DOHH2 (cell line): Measurements from ENCODE around the gene CRTC3.

Experiments used
- H3F3A ChIP-seq: fragments of 200-600 bp; sonication (generic), shearing (Covaris generic); 2 replicates; pipeline ENCODE4 v1.6.0; 2016; ENCODE audit warnings: antibody characterized with exemption, mild to moderate bottlenecking; ENCODE audit not compliant: control insufficient read depth, insufficient read depth
- H3K27ac ChIP-seq: fragments of 200-600 bp; sonication (generic); 2 replicates; pipeline ENCODE4 v1.5.1; 2014; ENCODE audit warnings: low read depth, mild to moderate bottlenecking, low read length, moderate library complexity
- H3K27me3 ChIP-seq: fragments of 200-600 bp; sonication (generic); 2 replicates; pipeline ENCODE4 v1.6.1; 2014; ENCODE audit warnings: mild to moderate bottlenecking, low read length, mixed read lengths; ENCODE audit not compliant: control insufficient read depth
- H3K36me3 ChIP-seq: fragments of 200-600 bp; sonication (generic); 2 replicates; pipeline ENCODE4 v1.6.1; 2014; ENCODE audit warnings: mild to moderate bottlenecking, low read length, moderate library complexity, mixed read lengths; ENCODE audit not compliant: control insufficient read depth
- H3K4me1 ChIP-seq: fragments of 200-600 bp; sonication (generic); 2 replicates; pipeline ENCODE4 v1.6.1; 2014; ENCODE audit warnings: mild to moderate bottlenecking, low read length, mixed read lengths; ENCODE audit not compliant: control insufficient read depth
- H3K4me2 ChIP-seq: fragments of 200-600 bp; sonication (generic); 2 replicates; pipeline ENCODE4 v1.6.0; 2014; ENCODE audit warnings: mild to moderate bottlenecking, low read length, moderate library complexity
- H3K4me3 ChIP-seq: fragments of 200-600 bp; sonication (generic); 2 replicates; pipeline ENCODE4 v1.5.1; 2014; ENCODE audit warnings: mild to moderate bottlenecking, low read length, mixed read lengths
- H3K79me2 ChIP-seq: fragments of 200-600 bp; sonication (generic); 2 replicates; pipeline ENCODE4 v1.6.1; 2014; ENCODE audit warnings: mild to moderate bottlenecking, low read length, mixed read lengths; ENCODE audit not compliant: control insufficient read depth
- H3K9me2 ChIP-seq: fragments of 200-600 bp; sonication (generic); replicated peaks from 2 replicates; pipeline ENCODE4 v1.6.1; 2014; ENCODE audit warnings: mild to moderate bottlenecking, low read length, mixed read lengths; ENCODE audit not compliant: control insufficient read depth
- H3K9me3 ChIP-seq: fragments of 200-600 bp; sonication (generic); 2 replicates; pipeline ENCODE4 v1.6.1; 2014; ENCODE audit warnings: antibody characterized with exemption, low read length, mixed read lengths; ENCODE audit not compliant: control insufficient read depth, insufficient read depth
- H4K20me1 ChIP-seq: fragments of 200-600 bp; sonication (generic); 2 replicates; pipeline ENCODE4 v1.6.0; 2014; ENCODE audit warnings: low read depth, mild to moderate bottlenecking, antibody characterized with exemption, low read length, moderate library complexity; ENCODE audit not compliant: control insufficient read depth, insufficient read depth
- CTCF ChIP-seq: fragments of 200-600 bp; sonication (generic); IDR thresholded peaks from one replicate; pipeline ENCODE4 v1.5.1; 2014; ENCODE audit warnings: antibody characterized with exemption, mild to moderate bottlenecking, low read depth, low read length; ENCODE audit not compliant: poor library complexity, severe bottlenecking
- EZH2phosphoT487 ChIP-seq: fragments of 200-600 bp; sonication (generic); IDR thresholded peaks from 2 replicates; pipeline ENCODE4 v1.6.1; 2017; ENCODE audit warnings: borderline replicate concordance, mild to moderate bottlenecking, antibody characterized with exemption, low read length, moderate library complexity, mixed read lengths

The CRTC3 gene

GRCh38 chr15:90489944-90490343 lies 39.8 kb upstream of the CRTC3 start:
- TF ChIP-seq CTCF (no peak), EZH2phosphoT487 (no peak)
- Histone ChIP-seq H3K27ac (no peak overlapping the region), H4K20me1 (no peaks in the 10 kb centered on the region), H3F3A (0 out of 2 replicates have a peak, but pooled peaks cover 6% of the 10 kb centered on the region), H3K79me2 (no peaks in the 10 kb centered on the region), H3K36me3 (peaks cover 84% of the 10 kb centered on the region), H3K4me1 (no peaks in the 10 kb centered on the region), H3K4me3 (no peak overlapping the region), H3K9me2 (no peaks in the 10 kb centered on the region), H3K27me3 (no peaks in the 10 kb centered on the region), H3K4me2 (no peak overlapping the region), H3K9me3 (no peaks in the 10 kb centered on the region)

GRCh38 chr15:90493647-90494046 lies 36.1 kb upstream of the CRTC3 start:
- no peaks in the 10 kb centered on the region for H3K9me2 ChIP-seq
- no peaks in the 10 kb centered on the region for H3K9me3 ChIP-seq
- H3K4me2 ChIP-seq = no peak overlapping the region
- peaks cover 71% of the 10 kb centered on the region for H3K36me3 ChIP-seq
- no peaks in the 10 kb centered on the region for H3K27me3 ChIP-seq
- no peaks in the 10 kb centered on the region for H3K79me2 ChIP-seq
- H3K4me1 ChIP-seq = no peaks in the 10 kb centered on the region
- no peak overlapping the region for H3K4me3 ChIP-seq
- no peaks in the 10 kb centered on the region for H4K20me1 ChIP-seq
- TF ChIP-seq EZH2phosphoT487 (no peak), CTCF (no peak)
- H3K27ac ChIP-seq = no peak overlapping the region
- H3F3A ChIP-seq = 0 out of 2 replicates have a peak, but pooled peaks cover 6% of the 10 kb centered on the region

GRCh38 chr15:90495067-90495466 lies 34.7 kb upstream of the CRTC3 start:
- H3K4me3 ChIP-seq = no peak overlapping the region
- H3K27ac ChIP-seq = no peak overlapping the region
- H3K4me1 ChIP-seq = no peaks in the 10 kb centered on the region
- no peaks in the 10 kb centered on the region for H3K79me2 ChIP-seq
- H3K36me3 ChIP-seq = peaks cover 73% of the 10 kb centered on the region
- no peaks in the 10 kb centered on the region for H4K20me1 ChIP-seq
- H3K9me3 ChIP-seq = no peaks in the 10 kb centered on the region
- H3K27me3 ChIP-seq = no peaks in the 10 kb centered on the region
- H3F3A ChIP-seq = 0 out of 2 replicates have a peak, but pooled peaks cover 6% of the 10 kb centered on the region
- TF ChIP-seq EZH2phosphoT487 (no peak), CTCF (no peak)
- no peaks in the 10 kb centered on the region for H3K9me2 ChIP-seq
- no peak overlapping the region for H3K4me2 ChIP-seq
